HepG2 (cell line): ENCODE measurements around the gene MTA2. TPM values are rescaled to one million over a fixed set of nuclear protein-coding genes. Genes with fewer than 3 reads are reported as not detected.
A peak's percentile ranks its signal among the peaks of the same experiment; 100 is the strongest.

Experiments
- CEBPZ ChIP-seq: IDR thresholded peaks from 2 replicates; pipeline ENCODE4 v1.6.1; 2012; ENCODE audit warnings: low read length, improper control_type of control experiment
- ELF3 ChIP-seq: IDR thresholded peaks from 2 replicates; pipeline ENCODE4 v1.6.1; 2016; ENCODE audit warnings: missing genetic modification reagents, missing compliant biosample characterization
- FOXO1 ChIP-seq: sonication (generic); formaldehyde crosslinking; IDR thresholded peaks from 2 replicates; pipeline ENCODE4 v1.4.0; 2020; ENCODE audit warnings: missing genetic modification reagents
- HDAC6 ChIP-seq: fragments of 200-600 bp; sonication (generic); IDR thresholded peaks from 2 replicates; pipeline ENCODE4 v1.7.0; 2017; ENCODE audit warnings: mild to moderate bottlenecking, antibody characterized with exemption, low read length, low read depth
- MIER2 ChIP-seq: IDR thresholded peaks from 2 replicates; pipeline ENCODE4 v1.6.1; 2016; ENCODE audit warnings: missing biosample characterization, missing genetic modification reagents
- MNT ChIP-seq: fragments of 450-650 bp; IDR thresholded peaks from 2 replicates; pipeline ENCODE4 v1.6.1; 2016
- NFATC3 ChIP-seq: sonication (generic); formaldehyde crosslinking; IDR thresholded peaks from 2 replicates; pipeline ENCODE4 v1.5.1; 2020; ENCODE audit warnings: mild to moderate bottlenecking, missing genetic modification reagents
- NR2C2 ChIP-seq: sonication (generic); formaldehyde crosslinking; IDR thresholded peaks from 2 replicates; pipeline ENCODE4 v1.4.0; 2020; ENCODE audit warnings: missing genetic modification reagents, mild to moderate bottlenecking, moderate library complexity, borderline replicate concordance
- SNRNP70 ChIP-seq: fragments of 200-400 bp; formaldehyde crosslinking; IDR thresholded peaks from 2 replicates; pipeline ENCODE4 v1.6.1; 2017; ENCODE audit warnings: mild to moderate bottlenecking, low read depth, low read length, moderate library complexity
- STAT6 ChIP-seq: sonication (generic); formaldehyde crosslinking; IDR thresholded peaks from 2 replicates; pipeline ENCODE4 v1.4.0; 2020; ENCODE audit warnings: missing genetic modification reagents, mild to moderate bottlenecking, borderline replicate concordance
- TCF12 ChIP-seq, 2 experiments: fragments of 450-650 bp in 1 of 2; sonication (generic) in 1 of 2; formaldehyde crosslinking in 1 of 2; IDR thresholded peaks; 2 replicates each; pipeline versions ENCODE4 v1.6.1 to v1.8.0; 2017 to 2022; ENCODE audit warnings: antibody characterized with exemption in 1 of 2, mild to moderate bottlenecking in 1 of 2, missing genetic modification reagents in 1 of 2, moderate library complexity in 1 of 2
- TFE3 ChIP-seq: IDR thresholded peaks from 2 replicates; pipeline ENCODE4 v1.6.1; 2016
- ZFP91 ChIP-seq: sonication (generic); formaldehyde crosslinking; IDR thresholded peaks from 2 replicates; pipeline ENCODE4 v1.9.0; 2022; ENCODE audit warnings: missing genetic modification reagents, mild to moderate bottlenecking, borderline replicate concordance
- ZNF101 ChIP-seq: sonication (generic); formaldehyde crosslinking; IDR thresholded peaks from 2 replicates; pipeline ENCODE4 v1.4.0; 2020; ENCODE audit warnings: mild to moderate bottlenecking, low read depth, missing genetic modification reagents, borderline replicate concordance
- ZNF749 ChIP-seq: sonication (generic); formaldehyde crosslinking; IDR thresholded peaks from 2 replicates; pipeline ENCODE4 v1.8.0; 2022; ENCODE audit warnings: mild to moderate bottlenecking, missing genetic modification reagents, moderate library complexity, borderline replicate concordance
- ZNF816 ChIP-seq: sonication (generic); formaldehyde crosslinking; IDR thresholded peaks from 2 replicates; pipeline ENCODE4 v1.8.0; 2022; ENCODE audit warnings: missing genetic modification reagents, mild to moderate bottlenecking, borderline replicate concordance
- polyA plus RNA-seq, 8 experiments: library from polyadenylated mRNA; depleted of rRNA in 3 of 8; stranded (reverse) in 7 of 8; unstranded in 1 of 8; fragments of >200 nt; fragmentation: Illumina TruSeq in 4 of 8; extraction: Trizol in 4 of 8; gene quantifications; 2 replicates each; pipeline versions ENCODE4 v1.2.1 to v1.2.3, GENCODE V29; 2011 to 2016; ENCODE audit warnings: low read depth in 4 of 8, missing spikeins in 1 of 8, mixed read lengths in 1 of 8; ENCODE audit not compliant: insufficient read depth in 1 of 8
- total RNA-seq, 5 experiments: library from RNA; depleted of rRNA; stranded (reverse); fragments of >200 nt; fragmentation: Illumina TruSeq; extraction: Trizol; gene quantifications; 2 replicates each; pipeline ENCODE4 v1.2.3, GENCODE V29; 2016; ENCODE audit warnings: low read depth in 1 of 5

Gene MTA2
- total and polyA plus RNA-seq, 2 of the 13 experiments (the other 11 are each of a cell fraction or from before 2014, with no cell fraction given) = 14.0 to 70.0 TPM

- TF ChIP-seq CEBPZ (no peak), ZNF101 (no peak; the same call in 1 of the 2 replicates), ZNF816 (CRISPR knock-in tag) (0 out of 2 replicates have a peak, but pooled peaks have one; percentile 72), TCF12 (IDR thresholded peaks at IDR 0.05) (no peak), TCF12 (CRISPR knock-in tag; IDR thresholded peaks at IDR 0.05) (peak; percentile 75; the same call in 1 of the 2 replicates), NR2C2 (CRISPR knock-in tag) (peak; percentile 97), ELF3 (CRISPR knock-in tag) (peak; percentile 17; the same call in 1 of the 2 replicates), TFE3 (0 out of 2 replicates have a peak, but pooled peaks have one; percentile 24), FOXO1 (CRISPR knock-in tag) (peak; percentile 3; the same call in 1 of the 2 replicates), MNT (no peak), HDAC6 (no peak), ZFP91 (CRISPR knock-in tag) (peak; percentile 53; the same call in 1 of the 2 replicates), ZNF749 (no peak), SNRNP70 (no peak), NFATC3 (CRISPR knock-in tag) (no peak), MIER2 (CRISPR knock-in tag) (no peak), STAT6 (CRISPR knock-in tag) (no peak; the same call in 1 of the 2 replicates)
Measured at GRCh38 chr11:62645946-62646824, 44.5 kb upstream of the MTA2 start, which contains the start of gene GANAB (continued).
